PC-3 (cell line): ENCODE data around the gene RAD51C. TPM values are rescaled to one million over a fixed set of nuclear protein-coding genes. Genes with fewer than 3 reads are reported as not detected.
A peak's percentile ranks its signal among the peaks of the same experiment; 100 is the strongest.
"Not testable (repeated sequence)": the region's sequence is repeated elsewhere in the genome, so short reads cannot be mapped to it uniquely, and the experiment has no call there.

ENCODE experiments used
- ATAC-seq: fragments of 200-7000 bp; cut with Tn5 transposase; 2 replicates; pipeline ENCODE4 v1.9.1; 2020; ENCODE audit warnings: mild to moderate bottlenecking, moderate library complexity
- BruUV-seq: library from RNA; stranded (reverse); fragments of 400-500 nt; replicated peaks from 2 replicates; lab custom pipeline; 2021; lab: Mats Ljungman, UMichigan
- CTCF ChIA-PET: fragments of 300-600 bp; sonication (Branson Sonifier 250); formaldehyde crosslinking; loops from one replicate; lab custom pipeline; 2022; ENCODE audit warnings: antibody characterized with exemption; lab: Charles Lee
- POLR2A ChIA-PET: fragments of 300-600 bp; sonication (Branson Sonifier 250); formaldehyde crosslinking; loops from one replicate; lab custom pipeline; 2022; ENCODE audit warnings: antibody characterized with exemption; ENCODE audit not compliant: unreplicated experiment; lab: Charles Lee
- DNase-seq: peaks from one replicate; pipeline ENCODE4 v3.0.0-alpha.2; 2015
- H2AFZ ChIP-seq: fragments of 300-600 bp; sonication (generic); 2 replicates; pipeline ENCODE4 v1.6.0; 2016; ENCODE audit warnings: antibody characterized with exemption, low read length
- H3F3A ChIP-seq: fragments of 300-600 bp; sonication (generic); one replicate; pipeline ENCODE4 v1.6.0; 2017; ENCODE audit warnings: antibody characterized with exemption, low read length, control low read depth, mild to moderate bottlenecking; ENCODE audit not compliant: unreplicated experiment
- H3K27ac ChIP-seq: fragments of 300-600 bp; sonication (generic); 2 replicates; pipeline ENCODE4 v1.5.1; 2016; ENCODE audit warnings: mild to moderate bottlenecking, low read length
- H3K27me3 ChIP-seq: fragments of 300-600 bp; sonication (generic); 2 replicates; pipeline ENCODE4 v1.6.1; 2016; ENCODE audit warnings: low read length, mixed read lengths
- H3K36me3 ChIP-seq: fragments of 300-600 bp; sonication (generic); 2 replicates; pipeline ENCODE4 v1.6.1; 2016; ENCODE audit warnings: low read depth, mixed run types, low read length, mixed read lengths
- H3K4me1 ChIP-seq: fragments of 300-600 bp; sonication (generic); 2 replicates; pipeline ENCODE4 v1.5.1; 2016; ENCODE audit warnings: low read length; ENCODE audit not compliant: insufficient read depth
- H3K4me2 ChIP-seq: fragments of 300-600 bp; sonication (generic); 2 replicates; pipeline ENCODE4 v1.6.0; 2016; ENCODE audit warnings: low read length
- H3K4me3 ChIP-seq: fragments of 300-600 bp; sonication (generic); 2 replicates; pipeline ENCODE4 v1.5.1; 2016; ENCODE audit warnings: mild to moderate bottlenecking, low read length, mixed read lengths
- H3K79me2 ChIP-seq: fragments of 300-600 bp; sonication (generic); 2 replicates; pipeline ENCODE4 v1.6.1; 2017; ENCODE audit warnings: low read length, mixed read lengths
- H3K9ac ChIP-seq: fragments of 300-600 bp; sonication (generic); 2 replicates; pipeline ENCODE4 v1.6.0; 2016; ENCODE audit warnings: mild to moderate bottlenecking, low read length
- H3K9me2 ChIP-seq: fragments of 300-600 bp; sonication (generic); replicated peaks from 2 replicates; pipeline ENCODE4 v1.6.1; 2016; ENCODE audit warnings: mixed run types, low read length, mixed read lengths
- H3K9me3 ChIP-seq: fragments of 300-600 bp; sonication (generic); 2 replicates; pipeline ENCODE4 v1.6.1; 2016; ENCODE audit warnings: low read length, mixed read lengths
- H4K20me1 ChIP-seq: fragments of 300-600 bp; sonication (generic); 2 replicates; pipeline ENCODE4 v1.6.1; 2016; ENCODE audit warnings: low read length, mixed read lengths
- CTCF ChIP-seq: fragments of 300-600 bp; sonication (generic); conservative IDR thresholded peaks from 2 replicates; pipeline ENCODE4 v1.5.1; 2017; ENCODE audit warnings: antibody characterized with exemption, low read depth, mild to moderate bottlenecking, low read length
- EZH2 ChIP-seq: fragments of 300-600 bp; sonication (generic); IDR thresholded peaks from one replicate; pipeline ENCODE4 v1.6.1; 2017; ENCODE audit warnings: antibody characterized with exemption, mild to moderate bottlenecking, low read length; ENCODE audit not compliant: unreplicated experiment
- EZH2phosphoT487 ChIP-seq: fragments of 300-600 bp; sonication (generic); IDR thresholded peaks from 2 replicates; pipeline ENCODE4 v1.6.1; 2018; ENCODE audit warnings: mild to moderate bottlenecking, antibody characterized with exemption, low read length, borderline replicate concordance
- intact Hi-C: fragments of 100-400 bp; cut with micrococcal nuclease; formaldehyde crosslinking; loops from 2 replicates; pipeline ENCODE4 v1.9.0; 2023
- total RNA-seq: library from RNA; depleted of rRNA; stranded (reverse); fragments of >200 nt; gene quantifications from 2 replicates; pipeline ENCODE4 v1.2.3, GENCODE V29; 2014

The RAD51C gene
- total RNA-seq, 1 experiment from 2014 or later = 71.1 TPM

DNA sequence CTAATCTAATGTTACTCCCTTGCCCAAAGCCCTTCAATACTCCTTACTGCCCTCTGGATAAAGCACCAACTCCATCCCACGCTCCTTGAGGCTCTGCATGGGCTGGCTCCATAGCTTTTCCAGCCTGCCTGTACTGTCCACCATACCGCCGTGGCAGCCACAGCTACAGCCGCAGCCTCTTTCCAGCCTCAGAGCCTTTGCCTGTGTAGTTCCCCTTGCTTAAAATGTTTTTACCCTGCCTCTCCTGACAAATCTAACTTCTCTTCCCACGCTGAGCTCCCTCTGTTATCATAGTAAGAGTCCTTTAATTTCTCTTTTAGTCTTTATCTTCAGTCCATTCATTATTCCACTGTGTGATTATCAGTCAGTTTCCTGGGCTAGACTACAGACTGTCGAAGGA lies 22.5 kb upstream of the RAD51C start:
- Histone ChIP-seq H3K79me2 (no peaks in the 10 kb centered on the region), H3K9me2 (no peaks in the 10 kb centered on the region), H4K20me1 (no peaks in the 10 kb centered on the region), H3K27ac (peak overlapping the region; percentile 92; the same call in 1 of the 2 replicates), H3K9ac (no peak overlapping the region), H3K27me3 (no peaks in the 10 kb centered on the region), H3F3A (peaks cover 10% of the 10 kb centered on the region), H3K4me3 (no peak overlapping the region), H3K4me1 (peaks cover 47% of the 10 kb centered on the region), H3K9me3 (no peaks in the 10 kb centered on the region), H2AFZ (no peak overlapping the region), H3K36me3 (no peaks in the 10 kb centered on the region), H3K4me2 (no peak overlapping the region)
- DNase-seq (no peak), ATAC-seq (no peak)
- POLR2A ChIA-PET = interaction anchor here (0.5 kb wide), 1 partner anchor 53 kb away, joined by 4 read pairs; no protein-coding TSS in a partner anchor
- CTCF ChIA-PET = no interaction called here
- intact Hi-C loops = no loop called here
- BruUV-seq = no TSS peak
- TF ChIP-seq EZH2phosphoT487 (no peak), EZH2 (no peak), CTCF (no peak)

DNA sequence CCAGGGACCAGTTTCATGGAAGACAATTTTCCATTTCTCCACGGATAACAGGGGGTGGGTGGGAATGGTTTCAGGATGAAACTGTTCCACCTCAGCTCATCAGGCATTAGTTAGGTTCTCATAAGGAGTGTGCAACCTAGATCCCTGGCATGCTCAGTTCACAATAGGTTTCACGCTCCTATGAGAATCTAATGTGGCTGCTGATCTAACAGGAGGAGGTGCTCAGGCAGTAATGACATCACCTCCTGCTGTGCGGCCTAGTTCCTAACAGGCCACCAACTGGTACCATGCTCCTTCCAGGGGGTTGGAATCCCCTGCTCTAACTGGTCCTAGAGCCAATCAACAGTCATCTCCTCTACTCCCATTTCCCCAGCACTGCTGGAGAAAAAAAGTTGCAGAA lies 20.4 kb upstream of the RAD51C start:
- H3K79me2 ChIP-seq = no peaks in the 10 kb centered on the region
- intact Hi-C loops = no loop called here
- no peaks in the 10 kb centered on the region for H3K27me3 ChIP-seq
- H3K27ac ChIP-seq = no peak overlapping the region
- H3K4me3 ChIP-seq = no peak overlapping the region
- H3K36me3 ChIP-seq = no peaks in the 10 kb centered on the region
- H3K9ac ChIP-seq = no peak overlapping the region
- ATAC-seq (no peak), DNase-seq (no peak)
- ChIA-PET POLR2A (no interaction called here), CTCF (no interaction called here)
- BruUV-seq = no TSS peak
- peaks cover 37% of the 10 kb centered on the region for H3K4me1 ChIP-seq
- H3K4me2 ChIP-seq = no peak overlapping the region
- H3F3A ChIP-seq = peaks cover 5% of the 10 kb centered on the region
- TF ChIP-seq EZH2phosphoT487 = no peak
- no peak for TF ChIP-seq EZH2
- no peak for TF ChIP-seq CTCF
- no peaks in the 10 kb centered on the region for H4K20me1 ChIP-seq
- H3K9me2 ChIP-seq = no peaks in the 10 kb centered on the region
- no peak overlapping the region for H2AFZ ChIP-seq
- H3K9me3 ChIP-seq = no peaks in the 10 kb centered on the region

DNA sequence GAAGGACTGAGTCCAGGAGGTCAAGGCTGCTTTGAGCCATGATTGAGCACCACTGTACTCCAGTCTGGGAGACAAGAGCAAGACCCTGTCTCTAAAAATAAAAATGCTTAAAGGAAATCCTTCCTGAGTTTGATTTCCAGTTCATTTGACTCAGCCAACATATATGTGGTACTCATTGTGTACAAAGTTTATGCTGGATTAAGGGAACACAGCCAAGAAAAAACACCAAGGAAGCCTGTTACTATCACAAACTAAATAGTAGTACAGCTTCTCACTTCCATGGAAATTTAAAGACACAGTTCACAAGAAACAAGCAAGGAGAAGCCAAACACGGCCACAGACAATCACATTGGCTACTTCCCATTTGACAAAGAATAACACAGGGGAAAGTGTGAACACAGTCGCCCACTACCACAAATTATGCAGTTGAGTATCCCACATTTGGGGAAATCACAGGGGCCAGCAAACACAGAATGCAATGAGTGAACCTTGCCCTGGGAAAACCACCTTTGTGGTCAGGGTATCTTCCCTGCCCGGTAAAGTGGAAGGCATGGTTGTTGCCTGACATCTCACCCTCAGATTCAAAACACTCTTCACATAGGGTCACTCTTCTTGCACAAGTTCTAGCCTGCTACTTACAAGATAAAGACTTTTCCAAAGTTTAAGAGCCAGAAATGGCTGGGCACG lies 15.1 kb upstream of the RAD51C start:
- no peaks in the 10 kb centered on the region for H3K79me2 ChIP-seq
- H2AFZ ChIP-seq = peak overlapping the region; percentile 66
- H3K9ac ChIP-seq = peak overlapping the region; percentile 41
- H3F3A ChIP-seq = no peaks in the 10 kb centered on the region
- no peaks in the 10 kb centered on the region for H3K9me3 ChIP-seq
- H3K27ac ChIP-seq = peak overlapping the region; percentile 70
- no peak for TF ChIP-seq EZH2phosphoT487
- no peak for TF ChIP-seq EZH2
- TF ChIP-seq CTCF = no peak
- no TSS peak for BruUV-seq
- peak overlapping the region; percentile 68 for H3K4me2 ChIP-seq
- no peaks in the 10 kb centered on the region for H4K20me1 ChIP-seq
- ChIA-PET CTCF (interaction anchor here (1.0 kb wide), 1 partner anchor 10 kb away, joined by 3 read pairs; no protein-coding TSS in a partner anchor), POLR2A (interaction anchor here (1.0 kb wide), 1 partner anchor 45 kb away, joined by 5 read pairs; no protein-coding TSS in a partner anchor)
- peak; percentile 96 for DNase-seq
- intact Hi-C loops = no loop called here
- H3K4me3 ChIP-seq = peak overlapping the region; percentile 27; the same call in 1 of the 2 replicates
- H3K27me3 ChIP-seq = no peaks in the 10 kb centered on the region
- H3K4me1 ChIP-seq = peaks cover 18% of the 10 kb centered on the region
- H3K36me3 ChIP-seq = no peaks in the 10 kb centered on the region
- ATAC-seq = peak; percentile 98
- H3K9me2 ChIP-seq = no peaks in the 10 kb centered on the region

- H3K9me2 ChIP-seq, H3K9me3 ChIP-seq, H3K9ac ChIP-seq, BruUV-seq, H3K79me2 ChIP-seq, intact Hi-C loops, H3K27me3 ChIP-seq, DNase-seq, H3F3A ChIP-seq, H3K27ac ChIP-seq, CTCF ChIA-PET, ATAC-seq, H3K4me2 ChIP-seq, H3K36me3 ChIP-seq, H4K20me1 ChIP-seq, H2AFZ ChIP-seq, H3K4me3 ChIP-seq, POLR2A ChIA-PET: not testable (repeated sequence)
- peaks cover 18% of the 10 kb centered on the region for H3K4me1 ChIP-seq
These were observed 14.1 kb upstream of the RAD51C start for GRCh38 chr17:58678287-58678686.
